ENCODE results near the gene FRMD5.

The FRMD5 gene

GRCh38 chr15:44163370-44163769 lies 31.7 kb downstream of the FRMD5 start:
- no peak for TF ChIP-seq CTCF (IDR thresholded peaks at IDR 0.05; ENCODE audit: low read depth, low read length, missing control alignments)
- H3K4me3 ChIP-seq (ENCODE audit: low read depth, low read length): no peak overlapping the region
- DNase-seq (ENCODE audit: low read depth): no peak

GRCh38 chr15:44160796-44161195 lies 34.3 kb downstream of the FRMD5 start:
- TF ChIP-seq CTCF (IDR thresholded peaks at IDR 0.05; ENCODE audit: low read depth, low read length, missing control alignments): no peak
- no peak for DNase-seq (ENCODE audit: low read depth)

GRCh38 chr15:44159492-44159891 lies 35.6 kb downstream of the FRMD5 start:
- no peak for DNase-seq (ENCODE audit: low read depth)
- H3K4me3 ChIP-seq (ENCODE audit: low read depth, low read length): no peak overlapping the region
- no peak for TF ChIP-seq CTCF (IDR thresholded peaks at IDR 0.05; ENCODE audit: low read depth, low read length, missing control alignments)

More at GRCh38 chr15:44160796-44161195, 34.3 kb downstream of the FRMD5 start:
- no peak overlapping the region for H3K4me3 ChIP-seq (ENCODE audit: low read depth, low read length)

- H3K4me3 ChIP-seq (ENCODE audit: low read depth, low read length): no peak overlapping the region
- TF ChIP-seq CTCF (IDR thresholded peaks at IDR 0.05; ENCODE audit: low read depth, low read length, missing control alignments): no peak
- no peak for DNase-seq (ENCODE audit: low read depth)
Measured at GRCh38 chr15:44158111-44158510, 37.0 kb downstream of the FRMD5 start.

GRCh38 chr15:44157679-44158078 lies 37.4 kb downstream of the FRMD5 start:
- no peak for TF ChIP-seq CTCF (IDR thresholded peaks at IDR 0.05; ENCODE audit: low read depth, low read length, missing control alignments)
- H3K4me3 ChIP-seq (ENCODE audit: low read depth, low read length): no peak overlapping the region
- no peak for DNase-seq (ENCODE audit: low read depth)

- no peak overlapping the region for H3K4me3 ChIP-seq (ENCODE audit: low read depth, low read length)
- TF ChIP-seq CTCF (IDR thresholded peaks at IDR 0.05; ENCODE audit: low read depth, low read length, missing control alignments): no peak
- DNase-seq (ENCODE audit: low read depth): no peak
Measured at GRCh38 chr15:44153352-44153751, 41.7 kb downstream of the FRMD5 start.

- no peak for DNase-seq (ENCODE audit: low read depth)
- no peak for TF ChIP-seq CTCF (IDR thresholded peaks at IDR 0.05; ENCODE audit: low read depth, low read length, missing control alignments)
- no peak overlapping the region for H3K4me3 ChIP-seq (ENCODE audit: low read depth, low read length)
Measured at GRCh38 chr15:44149224-44149623, 45.8 kb downstream of the FRMD5 start.

All from GM12864 (cell line).